ENCODE data around the gene CYP4A22. TPM values are rescaled to one million over a fixed set of nuclear protein-coding genes. Genes with fewer than 3 reads are reported as not detected.

The CYP4A22 gene
- total and polyA plus RNA-seq, 3 experiments from 2014 or later, result not detected

- Histone ChIP-seq H3K27me3 (ENCODE audit: insufficient read depth, low read length, poor library complexity, severe bottlenecking) (peaks cover 7% of the 10 kb centered on the region), H3K4me3 (ENCODE audit: low read length) (no peak overlapping the region), H3K4me1 (ENCODE audit: insufficient read depth, low read length) (peaks cover 5% of the 10 kb centered on the region), H3K27ac (ENCODE audit: low read depth, low read length) (no peak overlapping the region), H3K9me3 (ENCODE audit: low read length) (no peaks in the 10 kb centered on the region), H3K36me3 (ENCODE audit: insufficient read depth, low read length) (no peaks in the 10 kb centered on the region)
- POLR2A ChIA-PET, result no interaction called here
- Mint-ChIP-seq H3K27ac (no peak overlapping the region), H3K27me3 (peaks cover 16 to 52% of the 10 kb centered on the region in 2 donors), H3K36me3 (no peaks in the 10 kb centered on the region), H3K4me1 (peaks cover 5 to 9% (median 5%) of the 10 kb centered on the region in 3 donors), H3K4me3 (no peak overlapping the region), H3K9me3 (no peaks in the 10 kb centered on the region)
- CTCF ChIA-PET, result interaction anchor here (2.7 kb wide), 1 partner anchor 9 kb away, joined by 20 read pairs; no protein-coding TSS in a partner anchor
- no peak for DNase-seq
Observed at GRCh38 chr1:47184090-47184821, 47.0 kb downstream of the CYP4A22 start.

- POLR2A ChIA-PET, result no interaction called here
- peaks cover 0 to 2% (median 0%) of the 10 kb centered on the region in 3 donors for H3K4me1 Mint-ChIP-seq
- CTCF ChIA-PET, result interaction anchor here (2.7 kb wide), 1 partner anchor 8 kb away, joined by 20 read pairs; no protein-coding TSS in a partner anchor
- H3K36me3 ChIP-seq (ENCODE audit: insufficient read depth, low read length), result no peaks in the 10 kb centered on the region
- H3K9me3 ChIP-seq (ENCODE audit: low read length), result no peaks in the 10 kb centered on the region
- no peaks in the 10 kb centered on the region for H3K9me3 Mint-ChIP-seq
- no peak for DNase-seq
- no peaks in the 10 kb centered on the region for H3K36me3 Mint-ChIP-seq
- no peak overlapping the region for H3K4me3 ChIP-seq (ENCODE audit: low read length)
- no peaks in the 10 kb centered on the region for H3K4me1 ChIP-seq (ENCODE audit: insufficient read depth, low read length)
- H3K27me3 ChIP-seq (ENCODE audit: insufficient read depth, low read length, poor library complexity, severe bottlenecking), result peaks cover under 1% of the 10 kb centered on the region
- H3K27ac Mint-ChIP-seq, result peak overlapping the region in 1 of 8 donors; percentile 20
- peaks cover 13 to 45% of the 10 kb centered on the region in 2 donors for H3K27me3 Mint-ChIP-seq
- no peak overlapping the region for H3K4me3 Mint-ChIP-seq
- no peak overlapping the region for H3K27ac ChIP-seq (ENCODE audit: low read depth, low read length)
Observed at GRCh38 chr1:47184822-47185677, 47.8 kb downstream of the CYP4A22 start.

GRCh38 chr1:47186267-47187185 lies 49.3 kb downstream of the CYP4A22 start:
- POLR2A ChIA-PET, result no interaction called here
- CTCF ChIA-PET, result interaction anchor here (1.1 kb wide), 1 partner anchor 18 kb away, joined by 3 read pairs; no protein-coding TSS in a partner anchor

GRCh38 chr1:47187231-47187925 lies 50.1 kb downstream of the CYP4A22 start:
- Histone ChIP-seq H3K27ac (ENCODE audit: low read depth, low read length) (no peak overlapping the region), H3K27me3 (ENCODE audit: insufficient read depth, low read length, poor library complexity, severe bottlenecking) (no peaks in the 10 kb centered on the region), H3K4me1 (ENCODE audit: insufficient read depth, low read length) (no peaks in the 10 kb centered on the region), H3K36me3 (ENCODE audit: insufficient read depth, low read length) (no peaks in the 10 kb centered on the region), H3K4me3 (ENCODE audit: low read length) (no peak overlapping the region), H3K9me3 (ENCODE audit: low read length) (no peaks in the 10 kb centered on the region)
- ChIA-PET POLR2A (no interaction called here), CTCF (interaction anchor here (1.7 kb wide), 1 partner anchor 8 kb away, joined by 7 read pairs; no protein-coding TSS in a partner anchor)
- no peak for DNase-seq
- Mint-ChIP-seq H3K4me1 (no peaks in the 10 kb centered on the region), H3K9me3 (no peaks in the 10 kb centered on the region), H3K4me3 (no peak overlapping the region), H3K36me3 (no peaks in the 10 kb centered on the region), H3K27ac (peak overlapping the region in 1 of 8 donors; percentile 61), H3K27me3 (peaks cover 7 to 26% of the 10 kb centered on the region in 2 donors)

More at GRCh38 chr1:47186267-47187185, 49.3 kb downstream of the CYP4A22 start:
- Histone ChIP-seq H3K4me3 (ENCODE audit: low read length) (no peak overlapping the region), H3K9me3 (ENCODE audit: low read length) (no peaks in the 10 kb centered on the region), H3K36me3 (ENCODE audit: insufficient read depth, low read length) (no peaks in the 10 kb centered on the region), H3K27ac (ENCODE audit: low read depth, low read length) (no peak overlapping the region), H3K4me1 (ENCODE audit: insufficient read depth, low read length) (no peaks in the 10 kb centered on the region), H3K27me3 (ENCODE audit: insufficient read depth, low read length, poor library complexity, severe bottlenecking) (no peaks in the 10 kb centered on the region)
- H3K9me3 Mint-ChIP-seq, result no peaks in the 10 kb centered on the region
- no peak for DNase-seq
- no peak overlapping the region for H3K4me3 Mint-ChIP-seq
- H3K27ac Mint-ChIP-seq, result no peak overlapping the region
- peaks cover 9 to 33% of the 10 kb centered on the region in 2 donors for H3K27me3 Mint-ChIP-seq
- H3K36me3 Mint-ChIP-seq, result no peaks in the 10 kb centered on the region
- no peaks in the 10 kb centered on the region for H3K4me1 Mint-ChIP-seq

GRCh38 chr1:47187926-47188250 lies 50.6 kb downstream of the CYP4A22 start:
- ChIA-PET POLR2A (no interaction called here), CTCF (interaction anchor here (1.7 kb wide), 1 partner anchor 9 kb away, joined by 7 read pairs; no protein-coding TSS in a partner anchor)
- Mint-ChIP-seq H3K4me3 (no peak overlapping the region), H3K4me1 (peaks cover 2 to 3% (median 2%) of the 10 kb centered on the region in 3 donors), H3K9me3 (no peaks in the 10 kb centered on the region), H3K36me3 (no peaks in the 10 kb centered on the region), H3K27me3 (peaks cover 5 to 23% of the 10 kb centered on the region in 2 donors), H3K27ac (peak overlapping the region in 1 of 8 donors; percentile 6)
- Histone ChIP-seq H3K27ac (ENCODE audit: low read depth, low read length) (no peak overlapping the region), H3K9me3 (ENCODE audit: low read length) (no peaks in the 10 kb centered on the region), H3K4me3 (ENCODE audit: low read length) (no peak overlapping the region), H3K4me1 (ENCODE audit: insufficient read depth, low read length) (no peaks in the 10 kb centered on the region), H3K27me3 (ENCODE audit: insufficient read depth, low read length, poor library complexity, severe bottlenecking) (no peaks in the 10 kb centered on the region), H3K36me3 (ENCODE audit: insufficient read depth, low read length) (no peaks in the 10 kb centered on the region)
- no peak for DNase-seq

- Histone ChIP-seq H3K36me3 (ENCODE audit: insufficient read depth, low read length) (no peaks in the 10 kb centered on the region), H3K4me1 (ENCODE audit: insufficient read depth, low read length) (no peaks in the 10 kb centered on the region), H3K4me3 (ENCODE audit: low read length) (no peak overlapping the region), H3K27ac (ENCODE audit: low read depth, low read length) (no peak overlapping the region), H3K27me3 (ENCODE audit: insufficient read depth, low read length, poor library complexity, severe bottlenecking) (no peaks in the 10 kb centered on the region), H3K9me3 (ENCODE audit: low read length) (no peaks in the 10 kb centered on the region)
- no peaks in the 10 kb centered on the region for H3K36me3 Mint-ChIP-seq
- H3K4me1 Mint-ChIP-seq, result peaks cover 4 to 5% (median 4%) of the 10 kb centered on the region in 3 donors
- H3K27ac Mint-ChIP-seq, result no peak overlapping the region
- ChIA-PET POLR2A (no interaction called here), CTCF (interaction anchor here (1.7 to 5.0 kb wide), 2 partner anchors 10 kb away, joined by 7 to 43 read pairs; no protein-coding TSS in a partner anchor)
- H3K9me3 Mint-ChIP-seq, result no peaks in the 10 kb centered on the region
- DNase-seq, result no peak
- no peak overlapping the region for H3K4me3 Mint-ChIP-seq
- peaks cover 7 to 19% of the 10 kb centered on the region in 2 donors for H3K27me3 Mint-ChIP-seq
Observed at GRCh38 chr1:47188791-47189785, 51.8 kb downstream of the CYP4A22 start.
